Glomerular endothelial cell (primary cell): ENCODE measurements around the gene IL1R1. TPM values are rescaled to one million over a fixed set of nuclear protein-coding genes. Genes with fewer than 3 reads are reported as not detected.

Experiments used
- DNase-seq: peaks from one replicate; pipeline ENCODE4 v3.0.0-alpha.2; 2011; ENCODE audit warnings: low read depth, low spot score; ENCODE audit errors: extremely low read depth
- total RNA-seq: library from RNA; depleted of rRNA; stranded (reverse); fragments of >200 nt; gene quantifications from 2 replicates; pipeline ENCODE4 v1.2.3, GENCODE V29; 2015

IL1R1 gene
- total RNA-seq, 1 donor from 2014 or later, result 41.1 TPM

- DNase-seq, result no peak
Measured at GRCh38 chr2:102137138-102137537, 5.4 kb upstream of the IL1R1 start.

GRCh38 chr2:102138331-102138730, 4.2 kb upstream of the IL1R1 start:
- DNase-seq, result no peak

- no peak for DNase-seq
Measured at GRCh38 chr2:102139851-102140250, 2.7 kb upstream of the IL1R1 start.

- no peak for DNase-seq
Measured at GRCh38 chr2:102140377-102140776, 2.2 kb upstream of the IL1R1 start.

DNA sequence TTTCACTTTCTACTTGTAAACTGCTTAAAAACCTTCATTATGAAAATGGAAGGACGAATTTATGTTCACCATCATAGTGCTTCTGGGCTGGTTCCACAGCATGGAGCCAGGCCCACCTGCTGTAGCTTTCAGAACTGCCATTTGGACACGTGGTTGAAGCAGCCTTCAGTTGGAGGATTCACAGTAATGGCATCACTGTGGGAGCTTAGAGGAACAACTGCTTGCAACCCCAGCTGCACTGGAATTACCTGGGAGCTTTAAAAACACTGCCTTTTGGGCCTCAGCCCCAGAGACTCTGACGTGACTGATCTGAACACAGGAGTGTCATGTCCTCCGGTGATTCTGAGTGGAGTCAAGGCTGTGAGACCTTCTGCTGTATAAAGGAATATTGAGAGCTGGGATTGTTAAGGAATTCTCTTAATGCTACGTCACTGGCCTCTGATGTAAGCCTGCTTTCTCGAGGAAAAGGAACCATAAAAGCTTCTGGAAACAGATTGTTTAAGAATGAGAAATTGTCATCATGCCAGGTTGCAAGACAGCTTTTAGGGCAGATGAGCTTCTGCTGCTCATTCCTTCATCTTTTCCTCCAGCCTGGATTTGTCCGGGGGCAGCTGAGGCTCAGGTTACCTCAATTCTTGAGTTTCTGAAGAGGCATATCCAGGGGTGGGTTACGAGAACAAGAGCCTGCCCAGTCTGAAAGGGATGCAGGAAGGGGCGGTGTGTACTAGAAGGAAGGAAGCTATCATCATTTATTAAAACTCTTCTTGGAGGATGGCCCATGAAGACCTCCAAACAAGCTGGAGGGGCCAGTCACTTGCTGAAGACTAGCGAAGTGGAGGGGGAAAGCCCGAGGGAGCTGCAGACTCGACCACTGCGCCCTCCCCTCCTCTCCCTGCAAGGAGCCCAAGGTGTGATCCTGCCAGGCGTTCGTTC, 1.3 kb upstream of the IL1R1 start:
- DNase-seq, result no peak

GRCh38 chr2:102142829-102143449, 393 bp downstream of the IL1R1 start:
- DNase-seq, result no peak

DNA sequence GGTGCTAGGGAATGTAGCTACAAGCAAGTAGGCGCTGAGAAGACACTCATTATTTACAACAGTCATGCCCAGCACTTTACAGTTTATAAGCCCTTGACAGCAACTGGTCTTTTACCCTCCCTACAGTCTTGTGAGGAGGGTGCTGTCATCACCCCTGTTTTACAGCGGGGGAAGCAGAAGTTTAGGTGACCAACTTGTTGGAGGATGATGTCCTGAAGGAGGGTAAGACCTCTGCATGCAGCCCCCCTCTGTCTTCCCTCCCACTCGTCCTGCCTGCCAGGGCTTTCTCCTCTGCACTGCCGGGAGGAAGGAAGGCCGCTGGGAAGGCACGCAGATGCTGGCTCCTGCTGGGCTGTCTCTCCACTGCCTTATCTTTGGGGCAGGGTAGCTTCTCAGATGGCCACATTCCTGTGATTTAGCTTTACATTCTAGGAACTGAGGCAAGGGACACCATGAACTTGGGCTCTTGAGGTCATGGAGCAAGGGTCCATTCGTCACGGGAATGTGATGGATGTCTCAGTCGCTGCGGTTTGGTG, 972 bp downstream of the IL1R1 start:
- no peak for DNase-seq

DNA sequence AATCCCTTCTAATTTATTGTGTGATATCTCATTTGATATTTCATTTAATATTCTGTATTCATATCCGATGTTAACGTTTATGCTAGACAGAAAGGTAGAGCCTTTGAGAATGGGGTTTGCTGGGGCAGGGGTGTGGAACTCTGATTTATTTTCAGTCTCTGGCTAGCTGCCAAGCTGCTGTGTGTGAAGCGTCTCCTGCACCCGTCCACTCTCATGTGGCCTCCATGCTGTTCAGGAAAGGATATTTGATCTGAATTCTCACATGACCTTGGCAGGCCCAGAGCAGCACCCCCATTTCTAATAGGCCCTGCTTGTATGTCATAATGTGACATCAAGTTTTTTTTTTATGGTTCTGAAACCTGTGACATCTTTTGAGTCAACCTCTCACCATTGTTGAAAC, 1.6 kb downstream of the IL1R1 start:
- DNase-seq, result no peak

DNA sequence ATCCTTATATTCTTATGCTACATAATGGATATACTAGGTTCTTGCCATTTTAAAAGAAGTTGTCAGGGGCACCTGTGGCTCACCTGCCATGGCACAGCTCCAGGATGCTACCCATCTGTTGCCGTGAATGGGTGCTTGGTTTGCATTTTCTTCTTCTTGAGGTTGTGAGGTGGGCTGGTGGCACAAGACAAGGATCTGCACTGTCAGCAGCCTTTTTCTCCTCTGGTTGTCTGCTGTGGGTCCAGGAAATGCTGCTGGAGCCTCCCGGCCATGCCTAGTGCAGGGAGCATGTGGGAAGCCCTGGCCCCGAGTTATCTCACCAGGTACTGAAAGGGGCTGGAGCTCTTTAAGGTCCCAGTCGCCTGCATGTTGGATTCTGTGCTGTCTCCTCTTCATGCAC, 2.6 kb downstream of the IL1R1 start:
- no peak for DNase-seq

GRCh38 chr2:102145934-102146333, 3.4 kb downstream of the IL1R1 start:
- no peak for DNase-seq

DNA sequence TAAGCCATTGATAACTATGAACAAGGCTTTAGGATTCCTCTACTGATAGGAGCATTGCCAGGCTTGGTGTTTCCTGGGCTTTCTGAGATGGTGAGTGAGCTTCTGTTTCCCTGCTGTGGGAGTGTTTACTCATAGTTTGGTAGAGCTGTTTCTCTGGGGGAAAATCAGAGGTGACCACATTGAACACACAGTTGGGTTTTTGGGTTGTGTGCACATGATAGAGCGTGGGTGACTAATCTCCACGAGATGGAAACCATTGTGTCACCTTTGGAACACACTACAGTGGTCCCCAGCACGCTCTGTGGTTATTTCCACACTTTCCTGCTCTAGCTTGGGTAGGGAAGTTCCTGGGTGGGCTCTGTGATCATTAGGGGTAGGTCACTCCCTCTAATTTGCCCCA, 5.4 kb downstream of the IL1R1 start:
- no peak for DNase-seq

GRCh38 chr2:102149243-102149642, 6.7 kb downstream of the IL1R1 start:
- no peak for DNase-seq

DNA sequence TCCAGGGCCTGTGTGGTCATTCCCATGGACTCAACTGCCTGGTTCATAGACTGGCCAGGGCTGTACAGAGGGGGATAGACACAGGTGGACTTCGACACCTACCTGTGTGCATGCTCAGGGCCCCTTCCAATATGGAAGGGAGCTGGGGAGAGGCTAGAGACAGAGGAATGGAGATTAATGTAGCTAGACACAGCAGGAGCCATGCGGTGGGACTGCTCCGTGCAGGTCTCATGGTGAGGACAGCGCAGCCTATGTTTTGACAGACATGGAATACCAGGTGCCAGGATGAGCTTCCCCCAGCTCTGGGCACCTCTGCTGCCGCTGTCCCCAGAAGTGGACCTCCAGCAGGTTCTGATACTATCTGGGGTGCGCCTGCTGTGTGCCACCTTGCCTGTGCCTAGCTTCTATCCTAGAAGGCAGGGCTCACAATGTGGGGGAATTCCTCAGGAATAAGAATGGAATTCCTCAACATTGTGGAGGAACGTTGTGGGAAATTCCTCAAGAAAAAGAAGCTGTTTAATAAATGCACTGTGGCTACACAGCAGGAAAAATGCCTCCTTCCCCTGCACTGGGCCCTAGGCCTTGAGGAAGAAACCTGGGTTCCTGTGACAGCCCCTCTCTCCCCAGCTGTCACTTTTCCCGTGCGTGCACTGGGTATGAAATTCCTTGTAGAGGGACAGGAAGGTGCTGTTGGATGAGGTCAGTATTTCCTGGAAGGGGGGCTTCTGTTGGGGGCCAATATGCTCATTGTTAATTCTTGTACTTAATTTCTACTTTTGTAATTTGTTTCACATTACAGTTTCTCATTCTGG, 7.3 kb downstream of the IL1R1 start:
- DNase-seq, result no peak

DNA sequence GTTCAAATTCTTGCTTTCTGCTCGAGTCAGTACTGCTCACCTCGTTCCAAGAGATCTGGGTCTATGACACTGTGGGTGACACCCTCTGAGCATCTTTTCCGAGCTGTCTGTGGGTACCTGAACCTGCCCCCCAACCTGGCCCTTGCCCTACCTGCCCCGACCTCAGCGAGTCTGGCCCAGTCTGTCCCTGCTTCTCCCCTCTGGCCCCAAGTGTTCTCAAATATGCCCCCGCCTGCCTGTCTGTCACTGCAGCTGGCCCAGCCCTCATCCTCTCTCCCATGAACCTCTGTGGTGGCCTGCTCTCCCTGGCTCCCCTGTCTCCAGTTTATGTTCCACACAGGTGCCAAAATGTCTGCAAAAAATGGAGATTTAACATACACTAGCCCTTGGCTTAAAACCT, 11.8 kb downstream of the IL1R1 start:
- DNase-seq, result no peak

GRCh38 chr2:102154946-102155702, 12.6 kb downstream of the IL1R1 start:
- DNase-seq, result no peak

DNA sequence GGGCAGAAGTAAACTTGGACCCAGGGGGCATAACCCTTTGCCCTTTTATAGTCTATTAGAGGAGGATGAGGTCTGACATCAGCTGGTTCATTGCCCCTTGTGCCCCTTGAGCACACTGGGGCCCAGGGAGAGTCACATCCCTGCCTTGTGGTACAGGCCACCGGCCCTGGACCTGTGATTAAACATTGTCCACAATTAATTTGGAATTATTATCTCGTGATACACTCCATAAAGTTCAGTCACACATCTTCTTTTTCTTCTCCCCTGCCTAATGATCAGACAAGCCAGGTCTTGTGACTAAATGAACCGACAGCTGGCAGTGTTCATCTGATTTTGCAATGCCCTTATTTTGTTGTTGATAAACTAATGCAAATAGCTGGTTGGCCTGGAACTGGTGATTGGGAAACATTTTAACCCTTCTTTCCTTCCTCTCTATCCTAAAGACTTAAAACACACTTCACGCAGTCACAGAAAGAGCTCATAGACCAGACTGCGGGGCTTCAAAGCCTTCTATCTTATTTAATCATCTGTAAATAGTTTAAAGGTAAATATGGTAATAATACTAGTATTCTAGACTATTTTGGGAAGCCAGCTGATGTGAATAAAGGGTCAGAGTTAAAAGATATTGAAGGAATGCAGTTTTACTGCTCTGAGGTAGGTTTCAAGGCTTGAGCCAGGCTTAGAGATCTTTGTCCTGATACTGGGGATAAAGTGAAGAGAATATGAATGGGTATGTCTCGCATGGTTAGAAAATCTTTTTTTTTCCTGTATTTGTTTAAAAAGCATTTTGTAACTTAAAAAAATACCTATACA, 13.4 kb downstream of the IL1R1 start:
- no peak for DNase-seq

DNA sequence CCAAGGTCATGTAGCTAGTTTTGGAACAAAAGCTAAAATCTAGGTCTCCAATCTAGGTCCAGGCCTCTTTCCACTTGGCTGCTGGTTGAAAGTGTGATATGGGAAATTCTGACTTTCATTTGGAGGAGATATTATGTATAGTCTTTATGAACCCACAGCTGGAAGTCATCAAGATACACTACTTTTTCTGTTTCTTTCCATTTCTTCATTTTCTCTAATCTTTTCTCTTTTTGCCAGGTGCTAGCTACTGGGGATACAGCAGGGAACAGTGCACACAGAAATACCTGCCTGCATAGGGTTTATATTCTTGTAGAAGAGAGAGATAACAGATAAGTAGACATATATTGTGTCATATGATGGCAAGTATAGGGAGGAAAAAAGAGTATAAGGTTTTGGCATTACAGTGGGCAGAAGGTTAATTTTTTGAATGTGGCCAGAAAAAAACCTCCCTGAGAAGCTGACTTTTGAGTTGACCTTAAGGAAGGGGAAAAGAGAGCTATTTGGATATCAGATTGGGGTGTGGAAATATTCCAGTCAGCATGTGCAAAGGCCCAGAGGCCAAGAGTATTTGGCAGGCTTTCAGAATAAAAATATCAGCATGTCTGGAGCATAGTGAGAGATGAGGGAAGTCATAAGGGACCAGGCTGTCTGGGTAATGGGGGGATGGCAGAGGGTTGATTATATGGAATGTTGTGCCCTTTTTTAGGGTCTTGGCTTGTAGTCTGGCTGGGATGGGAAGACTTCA, 15.6 kb downstream of the IL1R1 start:
- DNase-seq, result no peak

DNA sequence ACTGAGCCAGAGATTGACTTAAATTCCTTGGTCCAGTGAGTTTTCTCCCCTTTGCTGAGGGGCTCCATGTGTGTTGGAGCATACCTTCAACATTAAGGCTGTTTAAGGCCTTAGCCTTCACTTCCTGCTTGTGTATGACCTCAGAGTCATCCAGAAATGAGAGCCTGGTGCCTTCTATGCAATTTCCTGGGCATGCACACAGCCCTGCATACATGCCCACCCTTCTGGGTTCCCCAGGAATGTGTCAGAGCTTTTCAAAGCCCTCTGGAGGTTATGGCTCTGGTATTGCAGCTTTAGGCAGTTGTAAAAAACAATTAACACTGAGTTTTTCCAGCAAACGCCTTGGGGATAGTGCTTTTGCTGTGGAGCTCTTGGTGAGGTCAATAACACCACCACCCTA, 16.7 kb downstream of the IL1R1 start:
- DNase-seq, result no peak
